Non-pigmented ciliary epithelial cell (primary cell): Measurements from ENCODE around the gene CHMP6.
"Not testable (repeated sequence)": the region's sequence is repeated elsewhere in the genome, so short reads cannot be mapped to it uniquely, and the experiment has no call there.

Source experiments
- DNase-seq: peaks from one replicate; pipeline ENCODE4 v3.0.0-alpha.2; 2010; ENCODE audit warnings: low read depth

The CHMP6 gene

GRCh38 chr17:81011951-81012350, 20.3 kb downstream of the CHMP6 start:
- DNase-seq, result no peak

- DNase-seq, result no peak
Observed at GRCh38 chr17:81012574-81013447, 21.2 kb downstream of the CHMP6 start.

- DNase-seq, result no peak
Observed at GRCh38 chr17:81013642-81014041, 22.0 kb downstream of the CHMP6 start.

GRCh38 chr17:81015136-81015535, 23.5 kb downstream of the CHMP6 start:
- DNase-seq, result no peak

GRCh38 chr17:81016575-81016974, 24.9 kb downstream of the CHMP6 start:
- DNase-seq, result no peak

- not testable (repeated sequence) for DNase-seq
Observed at GRCh38 chr17:81017330-81017729, 25.7 kb downstream of the CHMP6 start.

GRCh38 chr17:81018044-81018802, 26.6 kb downstream of the CHMP6 start:
- DNase-seq, result no peak

- no peak for DNase-seq
Observed at GRCh38 chr17:81019563-81020442, 28.2 kb downstream of the CHMP6 start.

GRCh38 chr17:81020443-81020766, 28.8 kb downstream of the CHMP6 start:
- DNase-seq, result no peak

GRCh38 chr17:81020767-81021497, 29.3 kb downstream of the CHMP6 start:
- DNase-seq, result no peak

GRCh38 chr17:81021531-81022343, 30.1 kb downstream of the CHMP6 start:
- DNase-seq, result no peak

- no peak for DNase-seq
Observed at GRCh38 chr17:81022344-81022676, 30.7 kb downstream of the CHMP6 start.

GRCh38 chr17:81025065-81025740, 33.6 kb downstream of the CHMP6 start:
- DNase-seq, result no peak

GRCh38 chr17:81025741-81026129, 34.1 kb downstream of the CHMP6 start:
- DNase-seq, result no peak

- DNase-seq, result no peak
Observed at GRCh38 chr17:81026266-81027036, 34.8 kb downstream of the CHMP6 start.

- no peak for DNase-seq
Observed at GRCh38 chr17:81027038-81027437, 35.4 kb downstream of the CHMP6 start.

GRCh38 chr17:81027591-81028505, 36.2 kb downstream of the CHMP6 start:
- DNase-seq, result no peak

- DNase-seq, result no peak
Observed at GRCh38 chr17:81028506-81028858, 36.8 kb downstream of the CHMP6 start.

- DNase-seq, result no peak
Observed at GRCh38 chr17:81029859-81030258, 38.2 kb downstream of the CHMP6 start.
